GM12878 (cell line): ENCODE results near the gene NKTR. TPM values are rescaled to one million over a fixed set of nuclear protein-coding genes. Genes with fewer than 3 reads are reported as not detected.

ENCODE experiments used
- ATAC-seq: fragments of 200-7000 bp; cut with Tn5 transposase; 3 replicates; pipeline ENCODE4 v1.9.1; 2020; ENCODE audit warnings: mild to moderate bottlenecking, moderate library complexity
- BruUV-seq: library from RNA; stranded (reverse); fragments of 400-500 nt; replicated peaks from 2 replicates; lab custom pipeline; 2021; lab: Mats Ljungman, UMichigan
- CTCF ChIA-PET: fragments of 300-600 bp; sonication (Branson Sonifier 250); formaldehyde crosslinking; extraction: SDS; loops from one replicate; lab custom pipeline; 2021; ENCODE audit warnings: inconsistent platforms; lab: Yijun Ruan, JAX
- POLR2A ChIA-PET: fragments of 350-600 bp; formaldehyde crosslinking; extraction: SDS; loops from one replicate; lab custom pipeline; 2021; ENCODE audit warnings: inconsistent platforms; lab: Charles Lee
- RAD21 ChIA-PET: fragments of 300-600 bp; sonication (Branson Sonifier 250); formaldehyde crosslinking; loops from one replicate; lab custom pipeline; 2023; ENCODE audit warnings: antibody characterized with exemption; ENCODE audit not compliant: unreplicated experiment; lab: Charles Lee
- SMC1A ChIA-PET: fragments of 300-600 bp; sonication (Branson Sonifier 250); formaldehyde crosslinking; loops from one replicate; lab custom pipeline; 2023; ENCODE audit not compliant: unreplicated experiment, uncharacterized antibody; lab: Charles Lee
- DNase-seq: peaks from one replicate; pipeline ENCODE4 v3.0.0-alpha.2; 2011; ENCODE audit warnings: low read depth, low spot score
- FAIRE-seq: peaks from 3 replicates; lab custom pipeline; 2011; peaks lifted over from hg19 to GRCh38; lab: Jason Lieb, UNC
- H2AFZ ChIP-seq: 2 replicates; pipeline ENCODE4 v1.6.0; 2011; ENCODE audit warnings: low read depth, low read length, control low read depth; ENCODE audit not compliant: control insufficient read depth
- H3K27ac ChIP-seq: 2 replicates; pipeline ENCODE4 v1.5.1; 2011; ENCODE audit warnings: control low read depth; ENCODE audit not compliant: control insufficient read depth, insufficient read depth
- H3K27me3 ChIP-seq, 2 experiments: replicated peaks in 1 of 2; 2 replicates each; pipeline versions ENCODE4 v1.6.0 to v1.6.1; 2011; ENCODE audit warnings: low read length in 1 of 2; ENCODE audit not compliant: control insufficient read depth in 2 of 2, insufficient read depth in 2 of 2
- H3K36me3 ChIP-seq, 2 experiments: 2 replicates each; pipeline ENCODE4 v1.5.1; 2011; ENCODE audit warnings: low read length in 1 of 2; ENCODE audit not compliant: control insufficient read depth in 2 of 2, insufficient read depth in 2 of 2
- H3K4me1 ChIP-seq: 2 replicates; pipeline ENCODE4 v1.6.1; 2011; ENCODE audit warnings: mild to moderate bottlenecking, low read length, moderate library complexity, mixed read lengths; ENCODE audit not compliant: control insufficient read depth, insufficient read depth
- H3K4me2 ChIP-seq: 2 replicates; pipeline ENCODE4 v1.6.0; 2011; ENCODE audit warnings: control low read depth; ENCODE audit not compliant: control insufficient read depth, insufficient read depth
- H3K4me3 ChIP-seq: fragments of 200-600 bp; sonication (generic); 2 replicates; pipeline ENCODE4 v1.5.1; 2016
- H3K79me2 ChIP-seq: 2 replicates; pipeline ENCODE4 v1.6.0; 2011; ENCODE audit warnings: low read length; ENCODE audit not compliant: control insufficient read depth, insufficient read depth
- H3K9ac ChIP-seq: 2 replicates; pipeline ENCODE4 v1.8.0; 2011; ENCODE audit warnings: low read length, control low read depth, mixed read lengths; ENCODE audit not compliant: control insufficient read depth, insufficient read depth
- H3K9me3 ChIP-seq: replicated peaks from 3 replicates; pipeline ENCODE4 v1.5.1; 2011; ENCODE audit warnings: mild to moderate bottlenecking, low read length; ENCODE audit not compliant: control insufficient read depth, insufficient read depth
- H4K20me1 ChIP-seq: 2 replicates; pipeline ENCODE4 v1.6.0; 2011; ENCODE audit not compliant: control insufficient read depth, insufficient read depth
- CBX3 ChIP-seq: fragments of 200-600 bp; sonication (generic); IDR thresholded peaks from 2 replicates; pipeline ENCODE4 v1.6.1; 2016; ENCODE audit warnings: low read depth, borderline replicate concordance
- CREB1 ChIP-seq: IDR thresholded peaks from 2 replicates; pipeline ENCODE4 v1.6.1; 2012; ENCODE audit warnings: low read depth, mild to moderate bottlenecking, inconsistent platforms
- SKIL ChIP-seq: fragments of 450-650 bp; IDR thresholded peaks from 2 replicates; pipeline ENCODE4 v1.6.1; 2017; ENCODE audit warnings: mild to moderate bottlenecking, low read depth, inconsistent platforms; ENCODE audit not compliant: poor library complexity, severe bottlenecking
- ZNF207 ChIP-seq: fragments of 450-650 bp; IDR thresholded peaks from 2 replicates; pipeline ENCODE4 v1.6.1; 2014; ENCODE audit warnings: antibody characterized with exemption, mild to moderate bottlenecking, borderline replicate concordance
- ZNF687 ChIP-seq: fragments of 450-650 bp; IDR thresholded peaks from 2 replicates; pipeline ENCODE4 v1.6.1; 2017; ENCODE audit warnings: mild to moderate bottlenecking, moderate library complexity
- WGBS: methylation state at CpG from one replicate; pipeline ENCODE4 v1.1.6; 2016; ENCODE audit warnings: low lambda C conversion rate; ENCODE audit not compliant: insufficient replicate concordance, insufficient coverage; ENCODE audit errors: missing lambda C conversion rate; 5-methylcytosine and 5-hydroxymethylcytosine counted together
- in situ Hi-C: fragments of 300-500 bp; cut with MboI; formaldehyde crosslinking; loops from 9 replicates; pipeline ENCODE4 v1.14.3; 2018; ENCODE audit warnings: mixed read lengths
- intact Hi-C: fragments of 100-400 bp; cut with micrococcal nuclease; formaldehyde crosslinking; loops from one replicate; pipeline ENCODE4 v1.14.2; 2022; ENCODE audit not compliant: unreplicated experiment
- polyA plus RNA-seq, 11 experiments: library from polyadenylated mRNA; depleted of rRNA in 4 of 11; unstranded in 6 of 11; stranded (reverse) in 5 of 11; fragments of >200 nt; fragmentation: Nextera tagmentation in 4 of 11; fragmentation: Illumina TruSeq in 1 of 11; extraction: Ambion mirVana in 4 of 11; extraction: Trizol in 1 of 11; gene quantifications; 1 replicate in 1 of 11; 2 replicates in 10 of 11; pipeline versions ENCODE4 v1.2.1 to v1.2.3, GENCODE V29; 2011 to 2016; ENCODE audit warnings: inconsistent platforms in 2 of 11, missing spikeins in 2 of 11, low read depth in 1 of 11
- total RNA-seq, 4 experiments: library from RNA; depleted of rRNA in 3 of 4; stranded (reverse); fragments of >200 nt in 3 of 4; fragmentation: Illumina TruSeq in 1 of 4; extraction: Trizol in 1 of 4; gene quantifications; 2 replicates each; pipeline versions ENCODE4 v1.2.1 to v1.2.3, GENCODE V29; 2013 to 2021
- TF ChIP-seq, protein P1 (sequence below), 3 experiments: IDR thresholded peaks in 2 of 3; conservative IDR thresholded peaks in 1 of 3; 2 replicates each; pipeline ENCODE4 v1.5.1; 2011; ENCODE audit warnings: low read depth in 3 of 3, low read length in 3 of 3, mild to moderate bottlenecking in 3 of 3, control low read depth in 2 of 3, moderate library complexity in 2 of 3, inconsistent platforms in 1 of 3, mixed read lengths in 1 of 3; ENCODE audit not compliant: control insufficient read depth in 2 of 3, insufficient read depth in 1 of 3; ENCODE audit errors: extremely low read depth in 1 of 3

Gene NKTR
- total and polyA plus RNA-seq, 10 of the 15 experiments (the other 5 are each of a cell fraction or from before 2014, with no cell fraction given): 15.3 to 91.9 (median 55.3) TPM

DNA sequence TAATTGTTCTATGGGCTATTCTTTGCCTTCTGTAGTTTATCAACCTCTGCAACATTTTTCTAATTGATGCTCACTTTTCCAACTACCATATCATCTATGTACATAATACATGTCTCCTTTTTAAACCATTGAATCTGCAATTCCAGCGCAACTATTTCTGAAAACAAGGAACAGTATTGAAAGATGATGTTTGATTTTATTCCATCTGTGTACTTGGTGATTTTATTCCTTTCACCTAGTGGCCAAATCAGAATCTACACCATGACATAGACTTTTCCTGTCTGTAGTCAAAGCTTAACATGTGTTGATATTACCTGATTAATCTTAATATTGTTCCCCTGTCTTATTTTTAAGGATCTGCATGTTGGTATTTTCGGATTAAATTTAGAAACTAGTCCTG, 13.0 kb downstream of the NKTR start:
- SMC1A ChIA-PET: interaction anchor here (0.8 to 3.7 kb wide), 8 partner anchors 7 to 132 kb away, joined by 3 to 31 read pairs (median 5); partner anchors contain the start of genes NKTR, SEC22C and SS18L2
- intact Hi-C loops: no loop called here
- H3K4me1 ChIP-seq: peaks cover 3% of the 10 kb centered on the region; the same call in 1 of the 2 replicates
- no peak for TF ChIP-seq CBX3
- TF ChIP-seq, protein P1, sequence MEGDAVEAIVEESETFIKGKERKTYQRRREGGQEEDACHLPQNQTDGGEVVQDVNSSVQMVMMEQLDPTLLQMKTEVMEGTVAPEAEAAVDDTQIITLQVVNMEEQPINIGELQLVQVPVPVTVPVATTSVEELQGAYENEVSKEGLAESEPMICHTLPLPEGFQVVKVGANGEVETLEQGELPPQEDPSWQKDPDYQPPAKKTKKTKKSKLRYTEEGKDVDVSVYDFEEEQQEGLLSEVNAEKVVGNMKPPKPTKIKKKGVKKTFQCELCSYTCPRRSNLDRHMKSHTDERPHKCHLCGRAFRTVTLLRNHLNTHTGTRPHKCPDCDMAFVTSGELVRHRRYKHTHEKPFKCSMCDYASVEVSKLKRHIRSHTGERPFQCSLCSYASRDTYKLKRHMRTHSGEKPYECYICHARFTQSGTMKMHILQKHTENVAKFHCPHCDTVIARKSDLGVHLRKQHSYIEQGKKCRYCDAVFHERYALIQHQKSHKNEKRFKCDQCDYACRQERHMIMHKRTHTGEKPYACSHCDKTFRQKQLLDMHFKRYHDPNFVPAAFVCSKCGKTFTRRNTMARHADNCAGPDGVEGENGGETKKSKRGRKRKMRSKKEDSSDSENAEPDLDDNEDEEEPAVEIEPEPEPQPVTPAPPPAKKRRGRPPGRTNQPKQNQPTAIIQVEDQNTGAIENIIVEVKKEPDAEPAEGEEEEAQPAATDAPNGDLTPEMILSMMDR (IDR thresholded peaks at IDR 0.05 in 2 of 3, conservative IDR thresholded peaks at IDR 0.05 in 1 of 3; ENCODE audit: control insufficient read depth in 2 of 3, extremely low read depth in 1 of 3, insufficient read depth in 1 of 3, low read depth in 3 of 3, low read length in 3 of 3): peak; percentile 16 to 36 (median 34); a peak in 4 of 6 replicates
- peaks cover 0 to 12% of the 10 kb centered on the region in 2 experiments; a peak in 3 of 4 replicates for H3K36me3 ChIP-seq
- H4K20me1 ChIP-seq: no peaks in the 10 kb centered on the region
- no peak overlapping the region for H3K4me3 ChIP-seq
- no peaks in the 10 kb centered on the region for H3K27me3 ChIP-seq
- BruUV-seq: no TSS peak
- RAD21 ChIA-PET: interaction anchor here (0.9 to 1.8 kb wide), 5 partner anchors 11 to 39 kb away, joined by 4 to 13 read pairs (median 4); partner anchors contain the start of genes NKTR and SEC22C
- no peak overlapping the region for H3K27ac ChIP-seq
- POLR2A ChIA-PET: interaction anchor here (1.4 to 2.1 kb wide), 4 partner anchors 11 to 20 kb away, joined by 4 to 12 read pairs (median 8); partner anchors contain the start of gene NKTR
- CTCF ChIA-PET: interaction anchor here (0.7 to 4.6 kb wide), 22 partner anchors 7 to 226 kb away, joined by 3 to 41 read pairs (median 4); partner anchors contain the start of genes NKTR, SEC22C and SS18L2
- H3K9me3 ChIP-seq: no peaks in the 10 kb centered on the region; the same call in 1 of the 3 replicates
- ATAC-seq (peak; percentile 70), FAIRE-seq (peak; percentile 52), DNase-seq (no peak)
- H3K79me2 ChIP-seq: peaks cover 69% of the 10 kb centered on the region
- no peak overlapping the region for H2AFZ ChIP-seq
- H3K9ac ChIP-seq: no peak overlapping the region
- no peak overlapping the region for H3K4me2 ChIP-seq
- WGBS: 50% methylated on average over 2 of the region's 2 CpGs
- in situ Hi-C loops: no loop called here

DNA sequence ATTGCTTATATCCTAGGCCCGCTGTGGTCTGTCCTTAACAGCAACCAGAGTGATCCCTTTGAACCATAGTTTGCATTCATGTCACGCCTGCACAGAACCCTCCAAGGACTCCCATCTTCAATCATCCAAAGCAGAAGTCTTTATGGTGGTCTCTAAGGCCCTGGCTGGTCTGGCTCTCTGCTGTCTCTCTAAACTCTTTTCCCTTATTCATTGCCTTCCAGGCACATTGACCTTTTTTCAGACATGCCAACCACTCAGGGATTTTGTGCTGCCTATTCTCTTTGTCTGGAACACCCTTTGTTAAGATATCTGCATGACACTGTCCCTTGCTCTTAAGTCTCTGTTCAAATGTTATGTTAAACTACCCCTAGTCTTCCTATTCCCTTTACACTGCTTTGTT, 31.1 kb downstream of the NKTR start:
- Histone ChIP-seq H3K36me3 (peaks cover 9 to 32% of the 10 kb centered on the region in 2 experiments), H3K4me1 (no peaks in the 10 kb centered on the region), H3K27ac (no peak overlapping the region), H3K27me3 (no peaks in the 10 kb centered on the region), H2AFZ (no peak overlapping the region), H3K4me3 (no peak overlapping the region), H3K4me2 (no peak overlapping the region), H3K9me3 (no peaks in the 10 kb centered on the region), H3K9ac (no peak overlapping the region), H3K79me2 (no peaks in the 10 kb centered on the region), H4K20me1 (no peaks in the 10 kb centered on the region)
- no peak for FAIRE-seq
- ChIA-PET POLR2A (no interaction called here), RAD21 (no interaction called here), SMC1A (no interaction called here), CTCF (interaction anchor here (1.1 kb wide), 1 partner anchor 18 kb away, joined by 3 read pairs; no protein-coding TSS in a partner anchor)
- no peak for DNase-seq
- intact Hi-C loops (no loop called here), in situ Hi-C loops (no loop called here)
- BruUV-seq: no TSS peak
- WGBS: 77% methylated on average over 2 of the region's 2 CpGs
- no peak for ATAC-seq
- no peak for TF ChIP-seq ZNF687
- TF ChIP-seq CREB1: no peak
- no peak for TF ChIP-seq ZNF207
- no peak for TF ChIP-seq SKIL
